Thyroid gland (tissue), 4 donors: ENCODE measurements around the gene MEST.

Experiments used
- CTCF ChIP-seq, 6 experiments: fragments of 200-600 bp in 3 of 6; fragments of 450-650 bp in 3 of 6; sonication (generic) in 3 of 6; IDR thresholded peaks; one replicate each; pipeline ENCODE4 v1.5.1; 2016 to 2019; ENCODE audit warnings: antibody characterized with exemption in 6 of 6, mild to moderate bottlenecking in 2 of 6, inconsistent platforms in 1 of 6, moderate library complexity in 1 of 6
- POLR2A ChIP-seq, 2 donors: fragments of 450-650 bp; IDR thresholded peaks; one replicate each; pipeline ENCODE4 v1.6.1; 2017; ENCODE audit warnings: antibody characterized with exemption in 2 of 2, mild to moderate bottlenecking in 2 of 2, moderate library complexity in 1 of 2

- TF ChIP-seq POLR2A (IDR thresholded peaks at IDR 0.05) (no peak), CTCF (IDR thresholded peaks at IDR 0.05) (no peak)
Measured at GRCh38 chr7:130446259-130446658, 45.6 kb upstream of the MEST start.
